Mucosa of descending colon (tissue), 3 donors: ENCODE data around the gene GABRB2. TPM values are rescaled to one million over a fixed set of nuclear protein-coding genes. Genes with fewer than 3 reads are reported as not detected.

Experiments used
- ATAC-seq: fragments of 200-7000 bp; cut with Tn5 transposase; one replicate; pipeline ENCODE4 v1.9.1; 2020; ENCODE audit warnings: mild to moderate bottlenecking, moderate library complexity
- DNase-seq, 3 donors: peaks; one replicate each; pipeline ENCODE4 v3.0.0-alpha.2; 2020
- H3K36me3 ChIP-seq: fragments of 200-600 bp; one replicate; pipeline ENCODE4 v1.8.0; 2021; ENCODE audit warnings: low read depth, mild to moderate bottlenecking
- H3K4me1 ChIP-seq: fragments of 200-600 bp; one replicate; pipeline ENCODE4 v1.8.0; 2021; ENCODE audit warnings: low read depth, mild to moderate bottlenecking
- H3K4me3 ChIP-seq: fragments of 200-600 bp; one replicate; pipeline ENCODE4 v1.8.0; 2021; ENCODE audit warnings: mild to moderate bottlenecking
- H3K9me3 ChIP-seq: fragments of 200-600 bp; one replicate; pipeline ENCODE4 v1.8.0; 2021; ENCODE audit warnings: mild to moderate bottlenecking
- intact Hi-C, 2 donors: fragments of 100-400 bp; cut with DNase I in 1 of 2; cut with micrococcal nuclease in 1 of 2; formaldehyde crosslinking; loops; one replicate each; pipeline versions ENCODE4 v1.11.0 to v1.11.1; 2022; cut with DNase I, micrococcal nuclease
- total RNA-seq, 3 donors: library from RNA; stranded (reverse); fragmentation: NEBNext Ultra II Directional in 2 of 3; extraction: Animal tissue kit (Norgen Biotek cat#: 25700) in 2 of 3; gene quantifications; one replicate each; pipeline versions ENCODE4 v1.2.1 to v1.2.4, GENCODE V29; 2021 to 2023
- TF ChIP-seq, protein P1 (sequence below): fragments of 200-600 bp; IDR thresholded peaks from one replicate; pipeline ENCODE4 v1.8.0; 2022; ENCODE audit warnings: antibody characterized with exemption, mild to moderate bottlenecking
- donor health status: DM: no; HTN: no; CAD: no; lungs with moderate emphysema.
- donor health status: DM: no; HTN: no; CAD: no.
- donor health status: DM: no; HTN: yes; CAD: no.

GABRB2 gene
- total RNA-seq, 3 donors from 2014 or later, result 0.44 to 2.1 (median 2.0) TPM

DNA sequence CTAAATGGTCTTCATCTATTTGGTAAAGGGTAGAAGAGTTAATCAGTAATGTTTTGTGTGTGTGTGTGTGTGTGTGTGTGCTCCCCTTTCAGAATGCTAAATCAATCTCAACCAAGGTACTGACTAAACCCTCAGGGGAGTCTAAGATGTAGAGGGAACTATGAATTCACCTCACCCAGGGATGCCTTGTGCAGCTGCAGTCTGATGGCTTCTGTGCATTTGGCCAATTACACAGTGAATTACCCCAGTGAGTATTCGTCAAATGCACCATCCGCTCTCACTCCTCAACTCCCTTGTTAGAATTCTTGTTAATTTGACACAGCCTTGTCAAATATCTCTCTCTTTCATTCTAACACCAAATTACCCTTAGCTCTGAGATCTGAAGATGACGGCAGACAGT lies 234.6 kb downstream of the GABRB2 start:
- H3K4me1 ChIP-seq, result no peaks in the 10 kb centered on the region
- H3K36me3 ChIP-seq, result no peaks in the 10 kb centered on the region
- intact Hi-C loops, result no loop called here
- DNase-seq (no peak), ATAC-seq (no peak)
- TF ChIP-seq, protein P1, sequence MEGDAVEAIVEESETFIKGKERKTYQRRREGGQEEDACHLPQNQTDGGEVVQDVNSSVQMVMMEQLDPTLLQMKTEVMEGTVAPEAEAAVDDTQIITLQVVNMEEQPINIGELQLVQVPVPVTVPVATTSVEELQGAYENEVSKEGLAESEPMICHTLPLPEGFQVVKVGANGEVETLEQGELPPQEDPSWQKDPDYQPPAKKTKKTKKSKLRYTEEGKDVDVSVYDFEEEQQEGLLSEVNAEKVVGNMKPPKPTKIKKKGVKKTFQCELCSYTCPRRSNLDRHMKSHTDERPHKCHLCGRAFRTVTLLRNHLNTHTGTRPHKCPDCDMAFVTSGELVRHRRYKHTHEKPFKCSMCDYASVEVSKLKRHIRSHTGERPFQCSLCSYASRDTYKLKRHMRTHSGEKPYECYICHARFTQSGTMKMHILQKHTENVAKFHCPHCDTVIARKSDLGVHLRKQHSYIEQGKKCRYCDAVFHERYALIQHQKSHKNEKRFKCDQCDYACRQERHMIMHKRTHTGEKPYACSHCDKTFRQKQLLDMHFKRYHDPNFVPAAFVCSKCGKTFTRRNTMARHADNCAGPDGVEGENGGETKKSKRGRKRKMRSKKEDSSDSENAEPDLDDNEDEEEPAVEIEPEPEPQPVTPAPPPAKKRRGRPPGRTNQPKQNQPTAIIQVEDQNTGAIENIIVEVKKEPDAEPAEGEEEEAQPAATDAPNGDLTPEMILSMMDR, result no peak
- H3K4me3 ChIP-seq, result no peak overlapping the region
- no peaks in the 10 kb centered on the region for H3K9me3 ChIP-seq

- TF ChIP-seq, protein P1, result no peak
- Histone ChIP-seq H3K9me3 (no peaks in the 10 kb centered on the region), H3K36me3 (no peaks in the 10 kb centered on the region), H3K4me1 (no peaks in the 10 kb centered on the region), H3K4me3 (no peak overlapping the region)
- intact Hi-C loops, result no loop called here
- no peak for ATAC-seq
- no peak for DNase-seq
Measured at GRCh38 chr5:161311146-161311708, 235.3 kb downstream of the GABRB2 start.

GRCh38 chr5:161306351-161306995 lies 240.1 kb downstream of the GABRB2 start:
- H3K4me1 ChIP-seq, result no peaks in the 10 kb centered on the region
- intact Hi-C loops, result no loop called here
- DNase-seq (no peak), ATAC-seq (no peak)
- H3K9me3 ChIP-seq, result no peaks in the 10 kb centered on the region
- no peaks in the 10 kb centered on the region for H3K36me3 ChIP-seq
- TF ChIP-seq, protein P1, result no peak
- no peak overlapping the region for H3K4me3 ChIP-seq

DNA sequence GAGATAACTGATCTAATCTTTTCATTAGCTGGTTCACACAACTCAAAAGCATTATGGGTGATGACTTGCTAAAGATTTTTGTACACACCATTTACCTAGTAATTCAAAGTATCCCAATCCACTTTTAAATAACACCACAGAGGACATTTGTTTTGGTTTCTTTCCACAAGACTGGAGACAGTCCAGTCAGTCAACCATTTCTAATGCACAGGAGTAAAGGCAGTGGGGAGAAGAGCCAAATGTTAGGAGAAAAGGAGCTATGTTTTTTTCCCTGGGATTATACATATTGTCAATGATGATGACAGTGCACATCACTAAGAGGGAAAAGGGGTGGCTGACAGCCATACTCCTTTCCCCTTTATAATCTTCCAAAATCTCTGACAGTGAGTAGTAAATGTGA lies 240.9 kb downstream of the GABRB2 start:
- no peaks in the 10 kb centered on the region for H3K36me3 ChIP-seq
- no peaks in the 10 kb centered on the region for H3K9me3 ChIP-seq
- DNase-seq, result no peak
- H3K4me3 ChIP-seq, result no peak overlapping the region
- ATAC-seq, result no peak
- no peaks in the 10 kb centered on the region for H3K4me1 ChIP-seq
- intact Hi-C loops, result no loop called here
- TF ChIP-seq, protein P1, result no peak

- no peak overlapping the region for H3K4me3 ChIP-seq
- H3K9me3 ChIP-seq, result no peaks in the 10 kb centered on the region
- no peaks in the 10 kb centered on the region for H3K36me3 ChIP-seq
- intact Hi-C loops, result no loop called here
- ATAC-seq, result no peak
- DNase-seq, result no peak
- no peaks in the 10 kb centered on the region for H3K4me1 ChIP-seq
- TF ChIP-seq, protein P1, result no peak
Measured at GRCh38 chr5:161302559-161302958, 244.0 kb downstream of the GABRB2 start.
